ENCODE measurements around the gene SLC39A5. TPM values are rescaled to one million over a fixed set of nuclear protein-coding genes. Genes with fewer than 3 reads are reported as not detected.

The SLC39A5 gene
- polyA plus RNA-seq, 3 donors, result 0.21 to 0.25 TPM; not detected in 1

DNA sequence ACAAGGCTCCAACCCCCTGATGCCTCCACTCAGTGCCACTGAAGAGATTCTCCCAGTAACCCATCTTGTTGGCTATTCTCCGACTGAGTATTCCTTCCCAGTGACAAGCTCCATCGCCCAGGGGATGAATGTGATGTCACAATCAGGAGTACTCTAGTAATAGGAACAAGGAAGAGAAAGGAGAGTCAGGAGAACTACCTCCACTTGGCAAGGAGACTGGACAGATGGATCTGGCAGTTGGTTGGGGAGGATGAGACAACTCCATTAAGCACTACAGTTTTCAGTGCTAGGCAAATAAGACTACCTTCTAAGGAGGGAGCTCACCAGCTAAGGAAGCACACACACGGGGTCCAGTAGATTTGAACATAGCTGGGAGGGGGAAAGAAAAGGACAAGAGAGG is 13.4 kb upstream of the SLC39A5 start:
- H3K9me3 ChIP-seq (replicated peaks in 1 of 2; ENCODE audit: control insufficient read depth in 1 of 2, insufficient read depth in 1 of 2, low read length in 2 of 2), result no peaks in the 10 kb centered on the region
- TF ChIP-seq, protein P1, sequence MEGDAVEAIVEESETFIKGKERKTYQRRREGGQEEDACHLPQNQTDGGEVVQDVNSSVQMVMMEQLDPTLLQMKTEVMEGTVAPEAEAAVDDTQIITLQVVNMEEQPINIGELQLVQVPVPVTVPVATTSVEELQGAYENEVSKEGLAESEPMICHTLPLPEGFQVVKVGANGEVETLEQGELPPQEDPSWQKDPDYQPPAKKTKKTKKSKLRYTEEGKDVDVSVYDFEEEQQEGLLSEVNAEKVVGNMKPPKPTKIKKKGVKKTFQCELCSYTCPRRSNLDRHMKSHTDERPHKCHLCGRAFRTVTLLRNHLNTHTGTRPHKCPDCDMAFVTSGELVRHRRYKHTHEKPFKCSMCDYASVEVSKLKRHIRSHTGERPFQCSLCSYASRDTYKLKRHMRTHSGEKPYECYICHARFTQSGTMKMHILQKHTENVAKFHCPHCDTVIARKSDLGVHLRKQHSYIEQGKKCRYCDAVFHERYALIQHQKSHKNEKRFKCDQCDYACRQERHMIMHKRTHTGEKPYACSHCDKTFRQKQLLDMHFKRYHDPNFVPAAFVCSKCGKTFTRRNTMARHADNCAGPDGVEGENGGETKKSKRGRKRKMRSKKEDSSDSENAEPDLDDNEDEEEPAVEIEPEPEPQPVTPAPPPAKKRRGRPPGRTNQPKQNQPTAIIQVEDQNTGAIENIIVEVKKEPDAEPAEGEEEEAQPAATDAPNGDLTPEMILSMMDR (IDR thresholded peaks at IDR 0.05), result no peak
- H4K20me1 ChIP-seq (ENCODE audit: insufficient read depth, low read length), result peaks cover 68% of the 10 kb centered on the region
- intact Hi-C loops (cut with micrococcal nuclease), result no loop called here
- Mint-ChIP-seq H3K4me1 (peaks cover 17% of the 10 kb centered on the region), H3K27ac (peak overlapping the region in 2 of 7 donors; percentile 54 to 82), H3K36me3 (peaks cover 43 to 64% of the 10 kb centered on the region in 2 donors), H3K4me3 (no peak overlapping the region), H3K27me3 (ENCODE audit: low read depth in 3 of 3) (peaks cover 0 to 2% (median 0%) of the 10 kb centered on the region in 3 donors), H3K9me3 (no peaks in the 10 kb centered on the region)
- WGBS (ENCODE audit: insufficient coverage), result 100% methylated on average over 1 of the region's 3 CpGs
- H3K79me2 ChIP-seq (ENCODE audit: insufficient read depth, low read length), result peaks cover 76% of the 10 kb centered on the region
- H3K9ac ChIP-seq (ENCODE audit: insufficient read depth, low read length, poor library complexity, severe bottlenecking), result no peak overlapping the region
- peaks cover 16 to 18% of the 10 kb centered on the region in 2 donors for H3K4me1 ChIP-seq (ENCODE audit: control insufficient read depth in 1 of 2, insufficient read depth in 2 of 2, low read length in 2 of 2)
- H3K27ac ChIP-seq (ENCODE audit: low read depth in 1 of 2, low read length in 2 of 2), result peak overlapping the region in 1 of 2 donors; percentile 36
- no peak overlapping the region for H3K4me2 ChIP-seq (replicated peaks; ENCODE audit: extremely low read depth, low read length, poor library complexity, severe bottlenecking)
- H3K36me3 ChIP-seq (replicated peaks in 1 of 2; ENCODE audit: control insufficient read depth in 1 of 2, insufficient read depth in 2 of 2, low read length in 2 of 2), result peaks cover 48 to 63% of the 10 kb centered on the region in 2 donors
- H2AFZ ChIP-seq (ENCODE audit: insufficient read depth, low read depth, low read length, poor library complexity, severe bottlenecking), result no peak overlapping the region
- H3K4me3 ChIP-seq (replicated peaks in 1 of 3; ENCODE audit: low read depth in 2 of 3, low read length in 3 of 3), result no peak overlapping the region
- no peak for DNase-seq
- no peaks in the 10 kb centered on the region for H3K27me3 ChIP-seq (ENCODE audit: control insufficient read depth in 2 of 2, insufficient read depth in 2 of 2, low read length in 2 of 2)

DNA sequence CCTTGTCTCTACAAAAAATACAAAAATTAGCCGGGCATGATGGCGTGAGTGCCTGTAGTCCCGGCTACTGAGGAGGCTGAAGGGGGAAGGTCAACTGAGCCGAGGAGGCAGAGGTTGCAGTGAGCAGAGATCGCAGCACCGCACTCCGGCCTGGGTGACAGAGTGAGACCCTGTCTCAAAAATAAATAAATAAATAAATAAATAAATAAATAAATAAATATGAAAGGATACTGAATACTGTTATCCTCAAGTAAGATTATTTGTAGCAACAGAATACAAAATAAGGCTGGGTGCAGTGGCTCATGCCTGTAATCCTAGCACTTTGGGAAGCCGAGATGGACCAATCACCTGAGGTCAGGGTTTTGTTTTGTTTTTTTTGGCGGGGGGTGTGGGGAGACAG is 10.0 kb upstream of the SLC39A5 start:
- H3K36me3 Mint-ChIP-seq, result peaks cover 13 to 30% of the 10 kb centered on the region in 2 donors
- H3K27ac Mint-ChIP-seq, result peak overlapping the region in 6 of 7 donors; percentile 71 to 99 (median 99)
- peaks cover 42% of the 10 kb centered on the region for H3K4me1 Mint-ChIP-seq

More for the DNA sequence above, 10.0 kb upstream of the SLC39A5 start:
- Histone ChIP-seq H3K9me3 (replicated peaks in 1 of 2; ENCODE audit: control insufficient read depth in 1 of 2, insufficient read depth in 1 of 2, low read length in 2 of 2) (no peaks in the 10 kb centered on the region), H2AFZ (ENCODE audit: insufficient read depth, low read depth, low read length, poor library complexity, severe bottlenecking) (no peak overlapping the region), H3K79me2 (ENCODE audit: insufficient read depth, low read length) (peaks cover 68% of the 10 kb centered on the region), H3K36me3 (replicated peaks in 1 of 2; ENCODE audit: control insufficient read depth in 1 of 2, insufficient read depth in 2 of 2, low read length in 2 of 2) (peaks cover 17 to 29% of the 10 kb centered on the region in 2 donors), H3K9ac (ENCODE audit: insufficient read depth, low read length, poor library complexity, severe bottlenecking) (no peak overlapping the region), H4K20me1 (ENCODE audit: insufficient read depth, low read length) (peaks cover 38% of the 10 kb centered on the region), H3K4me3 (replicated peaks in 1 of 3; ENCODE audit: low read depth in 2 of 3, low read length in 3 of 3) (peak overlapping the region in 1 of 3 experiments; percentile 96), H3K4me2 (replicated peaks; ENCODE audit: extremely low read depth, low read length, poor library complexity, severe bottlenecking) (peak overlapping the region; percentile 31), H3K27ac (ENCODE audit: low read depth in 1 of 2, low read length in 2 of 2) (peak overlapping the region in 1 of 2 donors; percentile 94), H3K4me1 (ENCODE audit: control insufficient read depth in 1 of 2, insufficient read depth in 2 of 2, low read length in 2 of 2) (peaks cover 43 to 45% of the 10 kb centered on the region in 2 donors), H3K27me3 (ENCODE audit: control insufficient read depth in 2 of 2, insufficient read depth in 2 of 2, low read length in 2 of 2) (no peaks in the 10 kb centered on the region)
- TF ChIP-seq, protein P1 (IDR thresholded peaks at IDR 0.05), result no peak
- Mint-ChIP-seq H3K4me3 (no peak overlapping the region), H3K27me3 (ENCODE audit: low read depth in 3 of 3) (no peaks in the 10 kb centered on the region), H3K9me3 (no peaks in the 10 kb centered on the region)
- no CpG with 5 or more reads among the region's 9 CpGs for WGBS (ENCODE audit: insufficient coverage)
- intact Hi-C loops (cut with micrococcal nuclease), result loop anchor here (5.0 kb wide), 2 partner anchors 33 to 93 kb away; partner anchors contain the start of genes ESYT1 (in 1 of the 2) and SMARCC2 (in 1 of the 2)
- DNase-seq, result no peak

Data from CD14-positive monocyte (primary cell).